Lung (tissue), 12 donors: ENCODE measurements around the gene MTHFD2. TPM values are rescaled to one million over a fixed set of nuclear protein-coding genes. Genes with fewer than 3 reads are reported as not detected.

Experiments used
- ATAC-seq: fragments of 200-7000 bp; cut with Tn5 transposase; one replicate; pipeline ENCODE4 v1.9.1; 2020; ENCODE audit warnings: moderate number of reproducible peaks; ENCODE audit not compliant: insufficient read depth, low FRiP score
- DNase-seq, 3 donors: peaks; one replicate each; pipeline ENCODE4 v3.0.0-alpha.2; 2013 to 2017
- H3K27ac ChIP-seq, 2 donors: one replicate each; pipeline ENCODE4 v1.5.1; 2013; ENCODE audit warnings: mild to moderate bottlenecking in 2 of 2, moderate library complexity in 2 of 2, control low read depth in 1 of 2, inconsistent platforms in 1 of 2, low read depth in 1 of 2, low read length in 1 of 2
- H3K27me3 ChIP-seq, 3 donors: one replicate each; pipeline ENCODE4 v1.5.1; 2013; ENCODE audit warnings: low read length in 2 of 3; ENCODE audit not compliant: control insufficient read depth in 3 of 3, insufficient read depth in 3 of 3
- H3K36me3 ChIP-seq, 4 donors: one replicate each; pipeline ENCODE4 v1.5.1; 2013; ENCODE audit warnings: low read length in 4 of 4, mild to moderate bottlenecking in 1 of 4, moderate library complexity in 1 of 4; ENCODE audit not compliant: control insufficient read depth in 4 of 4, insufficient read depth in 4 of 4
- H3K4me1 ChIP-seq, 5 donors: one replicate each; pipeline ENCODE4 v1.5.1; 2013; ENCODE audit warnings: low read length in 5 of 5, mild to moderate bottlenecking in 2 of 5, moderate library complexity in 1 of 5; ENCODE audit not compliant: control insufficient read depth in 5 of 5, insufficient read depth in 5 of 5
- H3K4me3 ChIP-seq: one replicate; pipeline ENCODE4 v1.5.1; 2013; ENCODE audit warnings: mild to moderate bottlenecking, control low read depth, moderate library complexity
- H3K9ac ChIP-seq, 2 donors: one replicate each; pipeline ENCODE4 v1.5.1; 2013; ENCODE audit warnings: low read length in 2 of 2, control low read depth in 1 of 2; ENCODE audit not compliant: insufficient read depth in 1 of 2
- H3K9me3 ChIP-seq, 4 donors: one replicate each; pipeline ENCODE4 v1.5.1; 2013; ENCODE audit warnings: low read length in 3 of 4, mild to moderate bottlenecking in 1 of 4, moderate library complexity in 1 of 4; ENCODE audit not compliant: control insufficient read depth in 4 of 4, insufficient read depth in 3 of 4
- CTCF ChIP-seq: IDR thresholded peaks from 2 replicates; pipeline ENCODE4 v1.5.1; 2012; ENCODE audit warnings: mild to moderate bottlenecking; ENCODE audit errors: control extremely low read depth, extremely low read depth
- WGBS, 2 donors: extraction: QIAGEN DNeasy Blood & Tissue Kit; methylation state at CpG; one replicate each; pipeline ENCODE4 v1.1.7; 2013; 5-methylcytosine and 5-hydroxymethylcytosine counted together
- polyA plus RNA-seq, 2 donors: library from polyadenylated mRNA; stranded (reverse); fragments of 200-250 nt; gene quantifications; one replicate each; pipeline ENCODE4 v1.2.1, GENCODE V29; 2013
- total RNA-seq, 2 donors: library from RNA; depleted of rRNA in 1 of 2; stranded (reverse); fragments of >200 nt in 1 of 2; gene quantifications; one replicate each; pipeline ENCODE4 v1.2.1, GENCODE V29; 2014 to 2021
- donor health status: control.
- donor health status: control.
- donor health status: Bipolar disorder and iron deficiency.
- donor health status: healthy.
- donor health status: DM: yes; HTN: yes; CAD: no.

Gene MTHFD2
- total and polyA plus RNA-seq, 4 donors = 20.9 to 88.1 (median 58.2) TPM

- peaks cover 0 to 3% (median 0%) of the 10 kb centered on the region in 5 donors for H3K4me1 ChIP-seq
- no peak for DNase-seq
- no peak for ATAC-seq
- H3K27me3 ChIP-seq = no peaks in the 10 kb centered on the region
- no peak overlapping the region for H3K9ac ChIP-seq
- WGBS, 2 donors = 96 to 97% methylated on average over 6 of the region's 6 CpGs
- TF ChIP-seq CTCF = no peak
- peaks cover 0 to 7% (median 2%) of the 10 kb centered on the region in 4 donors for H3K36me3 ChIP-seq
- H3K4me3 ChIP-seq = no peak overlapping the region
- H3K9me3 ChIP-seq = no peaks in the 10 kb centered on the region
- H3K27ac ChIP-seq = no peak overlapping the region
These were observed 23.9 kb downstream of the MTHFD2 start for GRCh38 chr2:74222300-74222650.

- Histone ChIP-seq H3K4me1 (peaks cover 0 to 3% (median 0%) of the 10 kb centered on the region in 5 donors), H3K9ac (no peak overlapping the region), H3K9me3 (no peaks in the 10 kb centered on the region), H3K27ac (no peak overlapping the region), H3K27me3 (no peaks in the 10 kb centered on the region), H3K4me3 (no peak overlapping the region), H3K36me3 (peaks cover 0 to 2% (median 0%) of the 10 kb centered on the region in 4 donors)
- no peak for TF ChIP-seq CTCF
- DNase-seq = no peak
- no peak for ATAC-seq
- 94 to 96% methylated on average over 8 of the region's 8 CpGs for WGBS, 2 donors
These were observed 25.7 kb downstream of the MTHFD2 start for GRCh38 chr2:74223941-74224770.

GRCh38 chr2:74225698-74226459 is 27.5 kb downstream of the MTHFD2 start:
- Histone ChIP-seq H3K27me3 (no peaks in the 10 kb centered on the region), H3K4me1 (peaks cover 0 to 3% (median 0%) of the 10 kb centered on the region in 5 donors), H3K9me3 (no peaks in the 10 kb centered on the region), H3K9ac (no peak overlapping the region), H3K27ac (no peak overlapping the region), H3K4me3 (no peak overlapping the region), H3K36me3 (peaks cover 0 to 2% (median 0%) of the 10 kb centered on the region in 4 donors)
- ATAC-seq (no peak), DNase-seq (no peak)
- TF ChIP-seq CTCF = no peak
- WGBS, 2 donors = 89 to 92% methylated on average over 4 of the region's 4 CpGs
